DMS79 treated with DMSO at 0.1 percent for 48 hours (cell line): Measurements from ENCODE around the gene TBK1.
A peak's percentile ranks its signal among the peaks of the same experiment; 100 is the strongest.

ENCODE experiments used
- DNase-seq: peaks from one replicate; lab custom pipeline; 2025; lab: John Stamatoyannopoulos, UW

The TBK1 gene

GRCh38 chr12:64452559-64453329, 824 bp downstream of the TBK1 start:
- peak; percentile 27 for DNase-seq

GRCh38 chr12:64455506-64455905, 3.6 kb downstream of the TBK1 start:
- no peak for DNase-seq

- no peak for DNase-seq
Observed at GRCh38 chr12:64456119-64456518, 4.2 kb downstream of the TBK1 start.

- DNase-seq, result no peak
Observed at GRCh38 chr12:64457032-64457431, 5.1 kb downstream of the TBK1 start.

- DNase-seq, result no peak
Observed at GRCh38 chr12:64457466-64457865, 5.5 kb downstream of the TBK1 start.

GRCh38 chr12:64457923-64458322, 6.0 kb downstream of the TBK1 start:
- no peak for DNase-seq

GRCh38 chr12:64459394-64459891, 7.5 kb downstream of the TBK1 start:
- no peak for DNase-seq

GRCh38 chr12:64461634-64462414, 9.9 kb downstream of the TBK1 start:
- DNase-seq, result no peak

- no peak for DNase-seq
Observed at GRCh38 chr12:64466178-64466577, 14.3 kb downstream of the TBK1 start.

GRCh38 chr12:64468966-64469365, 17.0 kb downstream of the TBK1 start:
- no peak for DNase-seq

GRCh38 chr12:64469455-64470142, 17.7 kb downstream of the TBK1 start:
- DNase-seq, result no peak

GRCh38 chr12:64470495-64470894, 18.6 kb downstream of the TBK1 start:
- no peak for DNase-seq

- DNase-seq, result no peak
Observed at GRCh38 chr12:64473176-64473575, 21.3 kb downstream of the TBK1 start.

GRCh38 chr12:64475518-64475917, 23.6 kb downstream of the TBK1 start:
- no peak for DNase-seq

- DNase-seq, result no peak
Observed at GRCh38 chr12:64476844-64477243, 24.9 kb downstream of the TBK1 start.

- DNase-seq, result no peak
Observed at GRCh38 chr12:64478661-64479060, 26.7 kb downstream of the TBK1 start.

- DNase-seq, result no peak
Observed at GRCh38 chr12:64480148-64480547, 28.2 kb downstream of the TBK1 start.

GRCh38 chr12:64486657-64487056, 34.7 kb downstream of the TBK1 start:
- DNase-seq, result no peak

GRCh38 chr12:64491718-64492117, 39.8 kb downstream of the TBK1 start:
- DNase-seq, result no peak

GRCh38 chr12:64493513-64493912, 41.6 kb downstream of the TBK1 start:
- no peak for DNase-seq

- DNase-seq, result no peak
Observed at GRCh38 chr12:64494998-64495729, 43.2 kb downstream of the TBK1 start.

GRCh38 chr12:64496839-64497400, 45.0 kb downstream of the TBK1 start:
- no peak for DNase-seq
